Pancreas (tissue), 10 donors: ENCODE measurements around the gene GALNT1. TPM values are rescaled to one million over a fixed set of nuclear protein-coding genes. Genes with fewer than 3 reads are reported as not detected.

Experiments
- ATAC-seq, 4 donors: fragments of 200-7000 bp; cut with Tn5 transposase; one replicate each; pipeline versions ENCODE4 v1.8.0 to v1.9.1; 2020; ENCODE audit warnings: mild to moderate bottlenecking in 4 of 4, moderate library complexity in 4 of 4
- DNase-seq, 6 donors: peaks; one replicate each; pipeline ENCODE4 v3.0.0-alpha.2; 2020
- FAIRE-seq: peaks from 2 replicates; lab custom pipeline; 2012; peaks lifted over from hg19 to GRCh38; lab: Jason Lieb, UNC
- H3K27ac ChIP-seq, 4 donors: fragments of 200-600 bp; sonication (generic); 1 replicate in 3 of 4; 2 replicates in 1 of 4; pipeline versions ENCODE4 v1.5.0 to v1.8.0; 2020
- H3K27me3 ChIP-seq, 4 donors: fragments of 200-600 bp; one replicate each; pipeline ENCODE4 v1.8.0; 2021
- H3K36me3 ChIP-seq, 3 donors: fragments of 200-600 bp; sonication (generic) in 1 of 3; one replicate each; pipeline versions ENCODE4 v1.5.0 to v1.8.0; 2020 to 2021
- H3K4me1 ChIP-seq, 3 donors: fragments of 200-600 bp; one replicate each; pipeline ENCODE4 v1.8.0; 2021
- H3K4me3 ChIP-seq, 4 donors: fragments of 200-600 bp; sonication (generic) in 2 of 4; one replicate each; pipeline versions ENCODE4 v1.5.0 to v1.8.0; 2020 to 2021
- H3K9me3 ChIP-seq, 4 donors: fragments of 200-600 bp; one replicate each; pipeline ENCODE4 v1.8.0; 2021
- WGBS, 2 donors: extraction: QIAGEN DNeasy Blood & Tissue Kit; methylation state at CpG; one replicate each; pipeline ENCODE4 v1.1.7; 2013; 5-methylcytosine and 5-hydroxymethylcytosine counted together
- intact Hi-C, 3 donors: fragments of 100-400 bp; cut with DNase I; formaldehyde crosslinking; loops; one replicate each; pipeline versions ENCODE4 v1.11.1 to v1.14.2; 2022
- polyA plus RNA-seq, 2 donors: library from polyadenylated mRNA; stranded (reverse); fragments of 200-250 nt; gene quantifications; one replicate each; pipeline ENCODE4 v1.2.3, GENCODE V29; 2013
- total RNA-seq, 6 donors: library from RNA; stranded (reverse); fragmentation: NEBNext Ultra II Directional in 4 of 6; extraction: Animal tissue kit (Norgen Biotek cat#: 25700) in 4 of 6; gene quantifications; one replicate each; pipeline versions ENCODE4 v1.2.1 to v1.2.4, GENCODE V29; 2021 to 2023
- TF ChIP-seq, protein P1 (sequence below), 4 donors: fragments of 200-600 bp; sonication (generic) in 3 of 4; IDR thresholded peaks; one replicate each; pipeline versions ENCODE4 v1.5.0 to v1.8.0; 2021; ENCODE audit warnings: antibody characterized with exemption in 4 of 4
- donor health status: healthy with polysubstance abuse.
- donor health status: DM: no; HTN: no; CAD: no; lungs with moderate emphysema.
- donor health status: DM: no; HTN: no; CAD: no.
- donor health status: control.
- donor health status: control.
- donor health status: Bipolar disorder and iron deficiency.
- donor health status: DM: yes; HTN: yes; CAD: no.
- donor health status: DM: no; HTN: no; CAD: no.
- donor health status: DM: no; HTN: no; CAD: no.
- donor health status: DM: yes; HTN: yes; CAD: no.

GALNT1 gene
- total RNA-seq: 10 to 100 TPM; 22.6 to 59.6 (median 31.4) TPM
- 10 to 100 TPM in 1 of 2 donors, 1 to 10 TPM in 1; 6.8 to 12.5 TPM for polyA plus RNA-seq

DNA sequence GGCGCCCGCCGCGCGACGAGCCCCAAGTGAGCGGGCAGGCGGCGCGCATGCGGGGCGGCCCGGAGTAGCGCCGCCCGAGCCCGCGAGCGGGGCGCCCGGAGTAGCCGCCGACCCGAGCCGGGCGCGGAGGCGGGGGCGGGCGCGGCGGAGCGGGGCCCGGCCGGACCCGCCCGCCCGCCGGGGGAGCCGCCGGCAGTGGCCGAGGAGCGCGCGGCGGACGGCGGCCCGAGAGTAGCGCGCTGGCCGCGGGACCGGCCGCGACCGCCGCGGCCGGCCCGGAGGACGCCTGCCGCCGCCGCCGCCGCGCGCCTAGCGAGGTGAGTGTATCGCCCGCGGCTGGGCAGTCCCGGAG lies at the start of gene GALNT1:
Gene GALNT1, plus strand, starts transcription at position 195 of the 352 bp plus-strand sequence. CDS start 72,923 bp downstream, outside the sequence.
- no peak for FAIRE-seq
- peak within 1 kb of the TSS; percentile 58 to 82 (median 74) for H3K4me3 ChIP-seq
- ATAC-seq: peak; percentile 70 to 75 (median 72)
- peaks cover 0 to 11% (median 9%) of the 10 kb centered on the region in 3 donors for H3K4me1 ChIP-seq
- TF ChIP-seq, protein P1, sequence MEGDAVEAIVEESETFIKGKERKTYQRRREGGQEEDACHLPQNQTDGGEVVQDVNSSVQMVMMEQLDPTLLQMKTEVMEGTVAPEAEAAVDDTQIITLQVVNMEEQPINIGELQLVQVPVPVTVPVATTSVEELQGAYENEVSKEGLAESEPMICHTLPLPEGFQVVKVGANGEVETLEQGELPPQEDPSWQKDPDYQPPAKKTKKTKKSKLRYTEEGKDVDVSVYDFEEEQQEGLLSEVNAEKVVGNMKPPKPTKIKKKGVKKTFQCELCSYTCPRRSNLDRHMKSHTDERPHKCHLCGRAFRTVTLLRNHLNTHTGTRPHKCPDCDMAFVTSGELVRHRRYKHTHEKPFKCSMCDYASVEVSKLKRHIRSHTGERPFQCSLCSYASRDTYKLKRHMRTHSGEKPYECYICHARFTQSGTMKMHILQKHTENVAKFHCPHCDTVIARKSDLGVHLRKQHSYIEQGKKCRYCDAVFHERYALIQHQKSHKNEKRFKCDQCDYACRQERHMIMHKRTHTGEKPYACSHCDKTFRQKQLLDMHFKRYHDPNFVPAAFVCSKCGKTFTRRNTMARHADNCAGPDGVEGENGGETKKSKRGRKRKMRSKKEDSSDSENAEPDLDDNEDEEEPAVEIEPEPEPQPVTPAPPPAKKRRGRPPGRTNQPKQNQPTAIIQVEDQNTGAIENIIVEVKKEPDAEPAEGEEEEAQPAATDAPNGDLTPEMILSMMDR (IDR thresholded peaks at IDR 0.05): no peak
- WGBS, 2 donors: 0% methylated on average over 56 of the region's 74 CpGs; no CpG with 5 or more reads in 1 of the 2 donors
- H3K27ac ChIP-seq: peak within 1 kb of the TSS; percentile 79 to 93 (median 92)
- no peak for DNase-seq
- no peaks in the 10 kb centered on the region for H3K27me3 ChIP-seq
- no peaks in the 10 kb centered on the region for H3K9me3 ChIP-seq
- intact Hi-C loops: no loop called here
- no peaks in the 10 kb centered on the region for H3K36me3 ChIP-seq

GRCh38 chr18:35533916-35534405 lies 47.6 kb upstream of the GALNT1 start:
- Histone ChIP-seq H3K27ac (no peak overlapping the region), H3K4me3 (no peak overlapping the region), H3K4me1 (no peaks in the 10 kb centered on the region), H3K36me3 (no peaks in the 10 kb centered on the region), H3K27me3 (no peaks in the 10 kb centered on the region), H3K9me3 (peaks cover 0 to 3% (median 0%) of the 10 kb centered on the region in 4 donors)
- no peak for DNase-seq
- FAIRE-seq: no peak
- WGBS, 2 donors: 70 to 74% methylated on average over 2 of the region's 2 CpGs
- no peak for ATAC-seq
- intact Hi-C loops: no loop called here
- TF ChIP-seq, protein P1 (IDR thresholded peaks at IDR 0.05): no peak

DNA sequence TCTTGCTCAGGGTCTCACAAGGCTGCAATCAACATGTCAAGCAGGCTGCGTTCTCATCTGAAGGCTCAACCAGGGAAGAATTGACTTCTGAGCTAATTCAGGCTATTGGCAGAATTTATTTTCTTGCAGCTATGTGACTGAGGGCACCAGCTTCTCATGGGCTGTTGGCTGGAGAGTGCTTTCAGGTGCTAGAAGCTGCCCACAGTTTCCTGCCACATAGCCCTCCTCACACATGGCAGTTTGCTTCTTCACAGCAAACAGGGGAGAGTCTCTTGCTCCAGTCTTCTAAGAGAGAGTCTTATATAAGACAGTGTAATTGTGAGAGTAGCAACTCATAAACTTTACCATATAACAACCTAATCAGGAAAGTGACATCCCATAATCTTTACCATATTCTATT lies 46.2 kb upstream of the GALNT1 start:
- no peaks in the 10 kb centered on the region for H3K27me3 ChIP-seq
- no peak for ATAC-seq
- H3K4me1 ChIP-seq: no peaks in the 10 kb centered on the region
- intact Hi-C loops: no loop called here
- no peak for FAIRE-seq
- no peak overlapping the region for H3K4me3 ChIP-seq
- H3K9me3 ChIP-seq: no peaks in the 10 kb centered on the region
- WGBS, 2 donors: 83 to 94% methylated on average over 1 of the region's 1 CpG
- no peak for DNase-seq
- TF ChIP-seq, protein P1 (IDR thresholded peaks at IDR 0.05): no peak
- no peak overlapping the region for H3K27ac ChIP-seq
- no peaks in the 10 kb centered on the region for H3K36me3 ChIP-seq

- no peaks in the 10 kb centered on the region for H3K9me3 ChIP-seq
- TF ChIP-seq, protein P1 (IDR thresholded peaks at IDR 0.05): no peak
- intact Hi-C loops: no loop called here
- H3K4me1 ChIP-seq: no peaks in the 10 kb centered on the region
- ATAC-seq: no peak
- H3K4me3 ChIP-seq: no peak overlapping the region
- no peak for DNase-seq
- no peaks in the 10 kb centered on the region for H3K36me3 ChIP-seq
- FAIRE-seq: no peak
- H3K27me3 ChIP-seq: no peaks in the 10 kb centered on the region
- no peak overlapping the region for H3K27ac ChIP-seq
These were observed 39.2 kb upstream of the GALNT1 start for GRCh38 chr18:35542356-35542755.

GRCh38 chr18:35547008-35547605 lies 34.4 kb upstream of the GALNT1 start:
- no peak overlapping the region for H3K4me3 ChIP-seq
- TF ChIP-seq, protein P1 (IDR thresholded peaks at IDR 0.05): no peak
- intact Hi-C loops: no loop called here
- no peaks in the 10 kb centered on the region for H3K27me3 ChIP-seq
- DNase-seq (no peak), ATAC-seq (no peak), FAIRE-seq (no peak)
- H3K36me3 ChIP-seq: no peaks in the 10 kb centered on the region
- WGBS, 2 donors: 68 to 75% methylated on average over 2 of the region's 2 CpGs
- H3K27ac ChIP-seq: no peak overlapping the region
- H3K4me1 ChIP-seq: peaks cover 0 to 3% (median 0%) of the 10 kb centered on the region in 3 donors
- H3K9me3 ChIP-seq: no peaks in the 10 kb centered on the region
